GM12878 (cell line): Measurements from ENCODE around the gene TTYH3.

Experiments used
- BHLHE40 ChIP-seq, 2 experiments: fragments of 450-650 bp in 1 of 2; IDR thresholded peaks; 2 replicates each; pipeline ENCODE4 v1.6.1; 2011 to 2017; ENCODE audit warnings: low read depth in 2 of 2, borderline replicate concordance in 1 of 2, improper control_type of control experiment in 1 of 2, low read length in 1 of 2, mild to moderate bottlenecking in 1 of 2
- CTCF ChIP-seq, 3 experiments: IDR thresholded peaks in 2 of 3; conservative IDR thresholded peaks in 1 of 3; 2 replicates each; pipeline ENCODE4 v1.5.1; 2011; ENCODE audit warnings: low read depth in 3 of 3, low read length in 3 of 3, mild to moderate bottlenecking in 3 of 3, control low read depth in 2 of 3, moderate library complexity in 2 of 3, inconsistent platforms in 1 of 3, mixed read lengths in 1 of 3; ENCODE audit not compliant: control insufficient read depth in 2 of 3, insufficient read depth in 1 of 3; ENCODE audit errors: extremely low read depth in 1 of 3
- EZH2 ChIP-seq: IDR thresholded peaks from 2 replicates; pipeline ENCODE4 v1.6.1; 2012; ENCODE audit warnings: low read depth, mild to moderate bottlenecking, control low read depth, inconsistent platforms, low read length, borderline replicate concordance; ENCODE audit not compliant: control insufficient read depth

GRCh38 chr7:2585446-2585845 is 46.3 kb upstream of the TTYH3 start:
- TF ChIP-seq BHLHE40 (IDR thresholded peaks at IDR 0.05; ENCODE audit: borderline replicate concordance in 1 of 2, low read depth in 2 of 2, low read length in 1 of 2), result no peak
- TF ChIP-seq EZH2, result no peak
- no peak for TF ChIP-seq CTCF (IDR thresholded peaks at IDR 0.05 in 2 of 3, conservative IDR thresholded peaks at IDR 0.05 in 1 of 3; ENCODE audit: control insufficient read depth in 2 of 3, extremely low read depth in 1 of 3, insufficient read depth in 1 of 3, low read depth in 3 of 3, low read length in 3 of 3)
